Hepatocyte (in vitro differentiated cells): Measurements from ENCODE around the gene CHID1. TPM values are rescaled to one million over a fixed set of nuclear protein-coding genes. Genes with fewer than 3 reads are reported as not detected.

Source experiments
- DNase-seq: peaks from one replicate; pipeline ENCODE4 v3.0.0-alpha.2; 2016; ENCODE audit warnings: low spot score
- H2AFZ ChIP-seq: fragments of 200-600 bp; sonication (generic); 2 replicates; pipeline ENCODE4 v1.6.0; 2016; ENCODE audit warnings: antibody characterized with exemption, mild to moderate bottlenecking
- H3K27ac ChIP-seq: fragments of 200-600 bp; sonication (generic); 2 replicates; pipeline ENCODE4 v1.5.1; 2016; ENCODE audit warnings: mild to moderate bottlenecking
- H3K27me3 ChIP-seq: fragments of 200-600 bp; sonication (generic); 2 replicates; pipeline ENCODE4 v1.6.1; 2016
- H3K36me3 ChIP-seq: fragments of 200-600 bp; sonication (generic); replicated peaks from 2 replicates; pipeline ENCODE4 v1.5.1; 2016; ENCODE audit warnings: low read depth; ENCODE audit not compliant: insufficient read depth
- H3K4me1 ChIP-seq: fragments of 200-600 bp; sonication (generic); 2 replicates; pipeline ENCODE4 v1.5.1; 2016; ENCODE audit warnings: mild to moderate bottlenecking, moderate library complexity; ENCODE audit not compliant: insufficient read depth
- H3K4me2 ChIP-seq: fragments of 200-600 bp; sonication (generic); 2 replicates; pipeline ENCODE4 v1.6.0; 2016
- H3K4me3 ChIP-seq: fragments of 200-600 bp; sonication (generic); 2 replicates; pipeline ENCODE4 v1.5.1; 2016; ENCODE audit warnings: mild to moderate bottlenecking
- H3K79me2 ChIP-seq: fragments of 200-600 bp; sonication (generic); 2 replicates; pipeline ENCODE4 v1.6.0; 2017; ENCODE audit warnings: mild to moderate bottlenecking
- H3K9me2 ChIP-seq: fragments of 200-600 bp; sonication (generic); replicated peaks from 2 replicates; pipeline ENCODE4 v1.6.0; 2017; ENCODE audit warnings: mild to moderate bottlenecking; ENCODE audit not compliant: insufficient read depth
- H3K9me3 ChIP-seq: fragments of 200-600 bp; sonication (generic); 2 replicates; pipeline ENCODE4 v1.5.1; 2016; ENCODE audit warnings: low read depth, mild to moderate bottlenecking
- H4K20me1 ChIP-seq: fragments of 200-600 bp; sonication (generic); 2 replicates; pipeline ENCODE4 v1.6.0; 2016; ENCODE audit warnings: mild to moderate bottlenecking; ENCODE audit not compliant: insufficient read depth, poor library complexity, severe bottlenecking
- CTCF ChIP-seq: fragments of 200-600 bp; sonication (generic); IDR thresholded peaks from 2 replicates; pipeline ENCODE4 v1.5.1; 2016; ENCODE audit warnings: antibody characterized with exemption, mild to moderate bottlenecking; ENCODE audit not compliant: poor library complexity
- EZH2 ChIP-seq: fragments of 200-600 bp; sonication (generic); IDR thresholded peaks from 2 replicates; pipeline ENCODE4 v1.6.1; 2016; ENCODE audit warnings: antibody characterized with exemption, mild to moderate bottlenecking, borderline replicate concordance
- EZH2phosphoT487 ChIP-seq: fragments of 200-600 bp; sonication (generic); IDR thresholded peaks from one replicate; pipeline ENCODE4 v1.6.1; 2018; ENCODE audit warnings: antibody characterized with exemption, mild to moderate bottlenecking, low read depth, moderate library complexity; ENCODE audit not compliant: unreplicated experiment, severe bottlenecking
- WGBS: methylation state at CpG from one replicate; pipeline ENCODE4 v1.1.6; 2016; ENCODE audit warnings: low lambda C conversion rate; ENCODE audit errors: missing lambda C conversion rate; 5-methylcytosine and 5-hydroxymethylcytosine counted together
- polyA plus RNA-seq: library from polyadenylated mRNA; unstranded; fragments of >200 nt; fragmentation: Nextera tagmentation; extraction: Ambion mirVana; gene quantifications from 2 replicates; pipeline ENCODE4 v1.2.1, GENCODE V29; 2016
- total RNA-seq: library from RNA; depleted of rRNA; stranded (reverse); fragments of >200 nt; gene quantifications from 2 replicates; pipeline ENCODE4 v1.2.3, GENCODE V29; 2014

CHID1 gene
- total and polyA plus RNA-seq, 2 experiments from 2014 or later = 92.4 to 155 TPM

- peak overlapping the region; percentile 47 for H3K4me2 ChIP-seq
- H2AFZ ChIP-seq = no peak overlapping the region
- no peaks in the 10 kb centered on the region for H4K20me1 ChIP-seq
These were observed 47.3 kb downstream of the CHID1 start for GRCh38 chr11:863023-863909.

GRCh38 chr11:862696-863022, 48.0 kb downstream of the CHID1 start:
- Histone ChIP-seq H3K9me2 (no peaks in the 10 kb centered on the region), H3K79me2 (no peaks in the 10 kb centered on the region), H3K36me3 (no peaks in the 10 kb centered on the region), H3K4me1 (peaks cover 31% of the 10 kb centered on the region), H3K27ac (peak overlapping the region; percentile 77), H3K27me3 (no peaks in the 10 kb centered on the region), H3K4me3 (no peak overlapping the region), H3K4me2 (peak overlapping the region; percentile 47), H2AFZ (no peak overlapping the region), H3K9me3 (no peaks in the 10 kb centered on the region), H4K20me1 (no peaks in the 10 kb centered on the region)
- TF ChIP-seq CTCF = no peak
- TF ChIP-seq EZH2 = no peak
- TF ChIP-seq EZH2phosphoT487 = no peak
- WGBS = 79% methylated on average over 3 of the region's 12 CpGs
- no peak for DNase-seq

More at GRCh38 chr11:863023-863909, 47.3 kb downstream of the CHID1 start:
- H3K27me3 ChIP-seq = no peaks in the 10 kb centered on the region
- peaks cover 31% of the 10 kb centered on the region for H3K4me1 ChIP-seq
- H3K9me2 ChIP-seq = no peaks in the 10 kb centered on the region
- WGBS = 54% methylated on average over 18 of the region's 24 CpGs
- H3K9me3 ChIP-seq = no peaks in the 10 kb centered on the region
- H3K27ac ChIP-seq = peak overlapping the region; percentile 77
- no peak overlapping the region for H3K4me3 ChIP-seq
- H3K36me3 ChIP-seq = no peaks in the 10 kb centered on the region
- DNase-seq = peak; percentile 73
- TF ChIP-seq EZH2 (no peak), EZH2phosphoT487 (no peak), CTCF (no peak)
- H3K79me2 ChIP-seq = no peaks in the 10 kb centered on the region

- Histone ChIP-seq H3K27ac (peak overlapping the region; percentile 77), H3K9me2 (no peaks in the 10 kb centered on the region), H3K4me2 (peak overlapping the region; percentile 47), H3K4me3 (no peak overlapping the region), H3K9me3 (no peaks in the 10 kb centered on the region), H3K79me2 (no peaks in the 10 kb centered on the region), H3K27me3 (no peaks in the 10 kb centered on the region), H4K20me1 (no peaks in the 10 kb centered on the region), H2AFZ (no peak overlapping the region), H3K4me1 (peaks cover 31% of the 10 kb centered on the region), H3K36me3 (no peaks in the 10 kb centered on the region)
- DNase-seq = no peak
- TF ChIP-seq CTCF (no peak), EZH2 (no peak), EZH2phosphoT487 (no peak)
- WGBS = 58% methylated on average over 19 of the region's 20 CpGs
These were observed 48.4 kb downstream of the CHID1 start for GRCh38 chr11:862081-862661.
